Sigmoid colon (tissue), 4 donors: ENCODE results near the gene HBM.

Experiments
- POLR2A ChIP-seq, 2 donors: fragments of 450-650 bp; IDR thresholded peaks; one replicate each; pipeline ENCODE4 v1.6.1; 2016; ENCODE audit warnings: antibody characterized with exemption in 2 of 2, mild to moderate bottlenecking in 2 of 2, moderate library complexity in 2 of 2
- POLR2AphosphoS5 ChIP-seq, 4 donors: sonication (generic); formaldehyde crosslinking; IDR thresholded peaks; one replicate each; pipeline ENCODE4 v1.6.1; 2017; ENCODE audit warnings: antibody characterized with exemption in 4 of 4
- TF ChIP-seq, protein P1 (sequence below), 4 experiments: fragments of 450-650 bp in 3 of 4; fragments of 200-600 bp in 1 of 4; IDR thresholded peaks; one replicate each; pipeline ENCODE4 v1.5.1; 2016 to 2019; ENCODE audit warnings: antibody characterized with exemption in 4 of 4, mild to moderate bottlenecking in 3 of 4, moderate library complexity in 2 of 4

GRCh38 chr16:116015-116414 is 49.8 kb upstream of the HBM start:
- TF ChIP-seq, protein P1, sequence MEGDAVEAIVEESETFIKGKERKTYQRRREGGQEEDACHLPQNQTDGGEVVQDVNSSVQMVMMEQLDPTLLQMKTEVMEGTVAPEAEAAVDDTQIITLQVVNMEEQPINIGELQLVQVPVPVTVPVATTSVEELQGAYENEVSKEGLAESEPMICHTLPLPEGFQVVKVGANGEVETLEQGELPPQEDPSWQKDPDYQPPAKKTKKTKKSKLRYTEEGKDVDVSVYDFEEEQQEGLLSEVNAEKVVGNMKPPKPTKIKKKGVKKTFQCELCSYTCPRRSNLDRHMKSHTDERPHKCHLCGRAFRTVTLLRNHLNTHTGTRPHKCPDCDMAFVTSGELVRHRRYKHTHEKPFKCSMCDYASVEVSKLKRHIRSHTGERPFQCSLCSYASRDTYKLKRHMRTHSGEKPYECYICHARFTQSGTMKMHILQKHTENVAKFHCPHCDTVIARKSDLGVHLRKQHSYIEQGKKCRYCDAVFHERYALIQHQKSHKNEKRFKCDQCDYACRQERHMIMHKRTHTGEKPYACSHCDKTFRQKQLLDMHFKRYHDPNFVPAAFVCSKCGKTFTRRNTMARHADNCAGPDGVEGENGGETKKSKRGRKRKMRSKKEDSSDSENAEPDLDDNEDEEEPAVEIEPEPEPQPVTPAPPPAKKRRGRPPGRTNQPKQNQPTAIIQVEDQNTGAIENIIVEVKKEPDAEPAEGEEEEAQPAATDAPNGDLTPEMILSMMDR (IDR thresholded peaks at IDR 0.05), result no peak
- no peak for TF ChIP-seq POLR2A (IDR thresholded peaks at IDR 0.05)
- TF ChIP-seq POLR2AphosphoS5 (IDR thresholded peaks at IDR 0.05), result no peak
